ENCODE measurements around the gene UBXN10. TPM values are rescaled to one million over a fixed set of nuclear protein-coding genes. Genes with fewer than 3 reads are reported as not detected.
A peak's percentile ranks its signal among the peaks of the same experiment; 100 is the strongest.

Gene UBXN10
- total RNA-seq, 1 donor from 2014 or later, result 0.37 TPM

DNA sequence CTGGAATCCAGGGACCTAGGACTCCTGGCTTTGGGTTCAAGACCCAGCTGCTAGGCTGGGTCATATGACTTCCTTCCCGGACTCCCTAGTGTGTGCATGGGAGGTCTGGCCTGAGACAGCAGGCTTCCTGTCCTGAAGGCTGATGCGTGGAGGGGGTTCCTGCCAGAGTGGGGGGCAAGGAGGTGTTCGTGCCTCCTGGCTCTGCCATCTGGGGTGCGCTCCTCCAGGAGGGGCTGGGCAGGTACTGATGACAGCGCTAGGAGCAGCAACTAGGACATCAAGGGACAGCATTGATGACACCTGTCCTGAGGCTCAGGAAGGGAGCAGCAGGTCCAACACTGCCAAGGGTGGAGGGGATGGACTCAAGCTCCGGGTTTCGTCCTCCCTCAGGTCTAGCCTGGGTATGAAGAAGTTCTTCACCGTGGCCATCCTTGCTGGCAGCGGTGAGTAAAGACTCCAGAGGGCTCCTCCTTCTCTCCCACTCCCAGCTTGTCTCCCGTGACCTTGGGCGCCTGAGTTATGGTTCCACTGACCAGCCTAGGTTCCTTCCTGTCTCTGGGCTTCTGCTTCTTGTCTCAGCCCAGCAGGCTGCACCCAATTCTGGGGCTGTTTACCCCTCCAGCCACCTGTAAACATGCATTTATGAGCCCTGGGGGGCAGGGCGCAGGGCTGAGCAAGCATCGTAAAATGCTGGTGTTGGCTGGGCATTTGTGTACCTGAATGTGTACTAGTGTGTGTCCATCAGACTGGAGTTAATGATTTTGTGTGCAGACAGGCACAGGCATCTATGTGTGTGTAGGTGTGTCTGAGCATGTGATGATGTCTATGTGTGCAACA lies 45.9 kb upstream of the UBXN10 start:
- H3K27me3 Mint-ChIP-seq (ENCODE audit: insufficient read depth, low read depth), result peaks cover 5% of the 10 kb centered on the region
- H3K4me1 Mint-ChIP-seq, result no peaks in the 10 kb centered on the region
- Histone ChIP-seq H3K27me3 (no peaks in the 10 kb centered on the region), H3K4me1 (no peaks in the 10 kb centered on the region), H3F3A (ENCODE audit: low read depth) (no peaks in the 10 kb centered on the region), H3K9ac (no peak overlapping the region), H3K4me3 (no peak overlapping the region), H3K9me3 (ENCODE audit: low read depth) (no peaks in the 10 kb centered on the region), H2AFZ (replicated peaks) (no peak overlapping the region), H4K20me1 (ENCODE audit: low read depth) (no peaks in the 10 kb centered on the region), H3K27ac (no peak overlapping the region), H3K36me3 (no peaks in the 10 kb centered on the region), H3K79me2 (ENCODE audit: low read depth) (no peaks in the 10 kb centered on the region), H3K4me2 (no peak overlapping the region)
- no peaks in the 10 kb centered on the region for H3K9me3 Mint-ChIP-seq
- DNase-seq (ENCODE audit: low spot score), result no peak
- no peak for TF ChIP-seq EZH2phosphoT487 (IDR thresholded peaks at IDR 0.05)
- TF ChIP-seq EZH2 (IDR thresholded peaks at IDR 0.05), result no peak
- TF ChIP-seq, protein P1, sequence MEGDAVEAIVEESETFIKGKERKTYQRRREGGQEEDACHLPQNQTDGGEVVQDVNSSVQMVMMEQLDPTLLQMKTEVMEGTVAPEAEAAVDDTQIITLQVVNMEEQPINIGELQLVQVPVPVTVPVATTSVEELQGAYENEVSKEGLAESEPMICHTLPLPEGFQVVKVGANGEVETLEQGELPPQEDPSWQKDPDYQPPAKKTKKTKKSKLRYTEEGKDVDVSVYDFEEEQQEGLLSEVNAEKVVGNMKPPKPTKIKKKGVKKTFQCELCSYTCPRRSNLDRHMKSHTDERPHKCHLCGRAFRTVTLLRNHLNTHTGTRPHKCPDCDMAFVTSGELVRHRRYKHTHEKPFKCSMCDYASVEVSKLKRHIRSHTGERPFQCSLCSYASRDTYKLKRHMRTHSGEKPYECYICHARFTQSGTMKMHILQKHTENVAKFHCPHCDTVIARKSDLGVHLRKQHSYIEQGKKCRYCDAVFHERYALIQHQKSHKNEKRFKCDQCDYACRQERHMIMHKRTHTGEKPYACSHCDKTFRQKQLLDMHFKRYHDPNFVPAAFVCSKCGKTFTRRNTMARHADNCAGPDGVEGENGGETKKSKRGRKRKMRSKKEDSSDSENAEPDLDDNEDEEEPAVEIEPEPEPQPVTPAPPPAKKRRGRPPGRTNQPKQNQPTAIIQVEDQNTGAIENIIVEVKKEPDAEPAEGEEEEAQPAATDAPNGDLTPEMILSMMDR (IDR thresholded peaks at IDR 0.05), result no peak
- no peaks in the 10 kb centered on the region for H3K36me3 Mint-ChIP-seq
- H3K27ac Mint-ChIP-seq, result no peak overlapping the region
- peak overlapping the region; percentile 4 for H3K4me3 Mint-ChIP-seq

DNA sequence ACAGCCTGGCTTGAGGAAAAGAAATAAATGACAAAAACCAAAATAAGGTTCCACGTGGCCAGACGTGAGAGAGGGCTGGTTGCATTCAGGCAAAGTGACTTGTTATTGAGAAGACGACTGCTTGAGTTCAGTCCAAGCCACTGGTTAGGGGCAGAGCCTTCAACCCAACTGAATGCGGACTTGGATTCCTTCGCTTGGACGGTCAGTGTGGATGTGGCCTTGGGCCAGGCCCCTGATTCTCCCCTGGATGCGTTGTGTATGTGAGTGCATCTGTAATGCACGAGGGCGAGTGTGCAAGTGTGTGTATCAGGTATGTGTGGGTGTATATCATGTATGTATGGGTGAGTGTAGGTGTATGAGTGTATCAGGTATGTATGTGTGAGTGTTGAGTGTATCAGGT lies 44.9 kb upstream of the UBXN10 start:
- H3K27ac ChIP-seq, result no peak overlapping the region
- H3F3A ChIP-seq (ENCODE audit: low read depth), result no peaks in the 10 kb centered on the region
- H2AFZ ChIP-seq (replicated peaks), result no peak overlapping the region
- H3K4me2 ChIP-seq, result no peak overlapping the region
- Mint-ChIP-seq H3K27me3 (ENCODE audit: insufficient read depth, low read depth) (peaks cover 5% of the 10 kb centered on the region), H3K27ac (no peak overlapping the region), H3K36me3 (no peaks in the 10 kb centered on the region), H3K4me3 (no peak overlapping the region), H3K9me3 (no peaks in the 10 kb centered on the region), H3K4me1 (no peaks in the 10 kb centered on the region)
- H3K9ac ChIP-seq, result no peak overlapping the region
- no peaks in the 10 kb centered on the region for H3K36me3 ChIP-seq
- H3K79me2 ChIP-seq (ENCODE audit: low read depth), result no peaks in the 10 kb centered on the region
- no peaks in the 10 kb centered on the region for H3K4me1 ChIP-seq
- TF ChIP-seq EZH2phosphoT487 (IDR thresholded peaks at IDR 0.05) (no peak), EZH2 (IDR thresholded peaks at IDR 0.05) (no peak)
- TF ChIP-seq, protein P1 (IDR thresholded peaks at IDR 0.05), result no peak
- H3K4me3 ChIP-seq, result no peak overlapping the region
- no peak for DNase-seq (ENCODE audit: low spot score)
- H4K20me1 ChIP-seq (ENCODE audit: low read depth), result no peaks in the 10 kb centered on the region
- no peaks in the 10 kb centered on the region for H3K27me3 ChIP-seq
- no peaks in the 10 kb centered on the region for H3K9me3 ChIP-seq (ENCODE audit: low read depth)

DNA sequence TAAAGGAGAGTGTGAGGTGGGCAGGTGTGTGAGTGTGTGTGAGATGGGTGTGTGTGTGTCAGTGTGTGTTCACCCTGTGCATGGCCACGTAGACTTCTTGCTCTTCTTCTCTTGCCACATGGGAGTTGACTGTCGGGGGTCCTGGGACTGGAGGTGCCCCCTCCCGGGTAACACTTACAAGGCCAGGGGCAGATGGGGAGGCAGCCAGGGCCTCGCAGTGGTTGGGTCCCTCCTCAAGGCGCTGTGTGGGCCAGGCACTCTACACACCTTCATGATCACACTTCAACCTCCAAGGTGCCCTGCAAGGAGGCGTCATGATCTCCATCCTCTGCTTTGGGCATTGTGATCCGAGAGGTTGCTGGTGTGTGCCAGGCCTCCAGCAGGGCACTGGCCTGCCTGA lies 44.4 kb upstream of the UBXN10 start:
- Histone ChIP-seq H3K4me3 (no peak overlapping the region), H3K36me3 (no peaks in the 10 kb centered on the region), H3K27ac (no peak overlapping the region), H3K4me2 (no peak overlapping the region), H3K4me1 (no peaks in the 10 kb centered on the region), H3K9me3 (ENCODE audit: low read depth) (no peaks in the 10 kb centered on the region), H3K79me2 (ENCODE audit: low read depth) (no peaks in the 10 kb centered on the region), H2AFZ (replicated peaks) (no peak overlapping the region), H3K9ac (no peak overlapping the region), H4K20me1 (ENCODE audit: low read depth) (no peaks in the 10 kb centered on the region), H3K27me3 (no peaks in the 10 kb centered on the region), H3F3A (ENCODE audit: low read depth) (no peaks in the 10 kb centered on the region)
- no peaks in the 10 kb centered on the region for H3K4me1 Mint-ChIP-seq
- H3K27ac Mint-ChIP-seq, result no peak overlapping the region
- no peaks in the 10 kb centered on the region for H3K36me3 Mint-ChIP-seq
- TF ChIP-seq EZH2 (IDR thresholded peaks at IDR 0.05) (no peak), EZH2phosphoT487 (IDR thresholded peaks at IDR 0.05) (no peak)
- TF ChIP-seq, protein P1 (IDR thresholded peaks at IDR 0.05), result no peak
- DNase-seq (ENCODE audit: low spot score), result no peak
- no peak overlapping the region for H3K4me3 Mint-ChIP-seq
- H3K27me3 Mint-ChIP-seq (ENCODE audit: insufficient read depth, low read depth), result peaks cover 5% of the 10 kb centered on the region
- no peaks in the 10 kb centered on the region for H3K9me3 Mint-ChIP-seq

Data from neural progenitor cell (in vitro differentiated cells).